RWPE1 (cell line): ENCODE measurements around the gene RCAN2.

Experiments used
- CTCF ChIA-PET: fragments of 350-600 bp; sonication (Branson Sonifier 250); formaldehyde crosslinking; extraction: SDS; loops from one replicate; lab custom pipeline; 2021; lab: Yijun Ruan, JAX
- POLR2A ChIA-PET: fragments of 400-600 bp; formaldehyde crosslinking; extraction: SDS; loops from one replicate; lab custom pipeline; 2020; ENCODE audit warnings: antibody characterized with exemption; ENCODE audit not compliant: low non-redundant PET; lab: Yijun Ruan, JAX
- DNase-seq: peaks from one replicate; pipeline ENCODE4 v3.0.0; 2012; ENCODE audit warnings: low spot score
- H3K27ac ChIP-seq: fragments of 450-650 bp; 2 replicates; pipeline ENCODE4 v1.5.1; 2017
- CTCF ChIP-seq: fragments of 450-650 bp; conservative IDR thresholded peaks from 2 replicates; pipeline ENCODE4 v1.5.1; 2017; ENCODE audit warnings: low read depth, mild to moderate bottlenecking

RCAN2 gene

DNA sequence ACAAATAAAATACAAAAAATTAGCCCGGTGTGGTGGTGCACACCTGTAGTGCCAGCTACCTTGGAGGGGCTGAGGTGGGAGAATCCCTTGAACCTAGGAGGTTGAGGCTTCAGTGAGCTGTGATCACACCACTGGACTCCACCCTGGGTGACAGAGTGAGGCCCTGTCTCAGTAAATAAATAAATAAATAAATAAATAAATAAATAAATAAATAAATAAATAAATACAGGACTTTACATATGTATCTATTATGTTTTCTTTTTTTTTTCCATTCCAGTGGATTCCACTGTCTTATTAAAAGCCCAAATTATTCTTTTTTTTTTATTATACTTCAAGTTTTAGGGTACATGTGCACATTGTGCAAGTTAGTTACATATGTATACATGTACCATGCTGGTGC, 279.3 kb downstream of the RCAN2 start:
- POLR2A ChIA-PET = no interaction called here
- CTCF ChIA-PET = no interaction called here
- H3K27ac ChIP-seq = no peak overlapping the region
- no peak for TF ChIP-seq CTCF
- DNase-seq = no peak

DNA sequence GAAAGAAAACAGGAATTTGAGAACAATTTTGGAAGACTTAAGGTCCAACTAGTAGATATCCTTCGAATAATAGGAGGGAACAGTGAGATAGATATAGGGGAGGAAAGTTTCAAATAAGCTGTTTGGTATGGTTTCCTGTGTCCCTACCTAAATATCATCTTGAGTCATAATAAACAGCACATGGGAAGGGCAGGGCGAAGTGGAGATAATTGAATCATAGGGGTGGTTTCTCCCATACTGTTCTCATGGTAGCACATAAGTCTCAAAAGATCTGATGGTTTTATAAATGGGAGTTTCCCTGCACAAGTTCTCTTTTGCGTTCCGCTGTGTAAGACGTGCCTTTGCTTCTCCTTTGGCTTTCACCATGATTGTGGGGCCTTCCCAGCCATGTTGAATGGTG, 281.0 kb downstream of the RCAN2 start:
- no peak for DNase-seq
- POLR2A ChIA-PET = no interaction called here
- no peak overlapping the region for H3K27ac ChIP-seq
- CTCF ChIA-PET = no interaction called here
- TF ChIP-seq CTCF = no peak

DNA sequence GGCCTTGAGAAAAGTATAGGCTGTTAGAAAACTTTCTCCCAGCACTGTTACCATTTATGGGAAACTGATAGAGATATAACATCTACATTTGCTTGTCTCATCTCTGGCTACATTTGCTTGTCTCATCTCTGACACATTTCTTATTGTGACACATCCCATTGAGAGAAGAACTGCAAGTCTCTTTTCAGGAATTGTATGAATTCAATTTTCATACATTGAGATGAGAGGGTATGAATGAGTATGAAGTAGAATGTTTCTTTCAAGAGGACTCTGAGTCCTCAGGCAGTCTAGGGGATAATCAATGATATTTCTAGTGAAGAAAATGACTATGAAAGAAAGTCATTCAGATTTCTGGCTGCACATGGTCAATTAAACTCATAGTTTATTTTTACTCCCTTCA, 282.9 kb downstream of the RCAN2 start:
- TF ChIP-seq CTCF = no peak
- no peak overlapping the region for H3K27ac ChIP-seq
- no peak for DNase-seq
- CTCF ChIA-PET = interaction anchor here (0.6 to 1.8 kb wide), 2 partner anchors 13 to 15 kb away, joined by 3 to 4 read pairs; no protein-coding TSS in a partner anchor
- POLR2A ChIA-PET = no interaction called here

GRCh38 chr6:46207174-46207573, 284.1 kb downstream of the RCAN2 start:
- CTCF ChIA-PET = no interaction called here
- H3K27ac ChIP-seq = no peak overlapping the region
- no peak for TF ChIP-seq CTCF
- DNase-seq = no peak
- POLR2A ChIA-PET = no interaction called here

DNA sequence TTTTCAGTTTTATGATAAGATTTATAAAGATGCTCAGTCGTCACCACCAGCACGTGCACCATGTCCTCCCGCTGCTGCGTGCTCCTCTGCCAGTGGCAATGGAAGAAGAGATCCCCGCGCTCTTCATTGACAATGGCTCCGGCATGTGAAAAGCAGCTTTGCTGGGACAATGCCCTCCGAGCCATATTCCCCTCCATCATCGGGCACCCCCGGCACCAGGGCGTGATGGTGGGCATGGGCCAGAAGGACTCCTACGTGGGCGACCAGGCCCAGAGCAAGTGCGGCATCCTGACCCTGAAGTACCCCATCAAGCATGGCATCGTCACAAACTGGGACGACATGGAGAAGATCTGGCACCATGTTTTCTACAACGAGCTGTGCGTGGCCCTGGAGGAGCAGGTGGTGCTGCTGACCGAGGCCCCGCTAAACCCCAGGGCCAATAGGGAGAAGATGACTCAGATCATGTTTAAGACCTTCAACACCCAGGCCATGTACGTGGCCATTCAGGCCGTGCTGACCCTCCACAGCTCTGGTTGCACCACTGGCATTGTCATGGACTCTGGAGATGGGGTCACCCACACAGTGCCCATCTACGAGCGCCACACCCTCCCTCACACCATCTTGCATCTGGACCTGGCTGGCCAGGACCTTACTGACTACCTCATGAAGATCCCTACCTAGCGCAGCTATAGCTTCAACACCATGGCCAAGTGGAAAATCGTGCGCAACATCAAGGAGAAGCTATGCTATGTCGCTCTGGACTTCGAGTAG, 286.2 kb downstream of the RCAN2 start:
- CTCF ChIA-PET = interaction anchor here (0.6 to 1.3 kb wide), 2 partner anchors 205 to 275 kb away, joined by 4 read pairs; no protein-coding TSS in a partner anchor

More for the DNA sequence above, 286.2 kb downstream of the RCAN2 start:
- no peak overlapping the region for H3K27ac ChIP-seq
- TF ChIP-seq CTCF = no peak
- POLR2A ChIA-PET = no interaction called here
- DNase-seq = no peak
